Ishikawa (cell line): ENCODE results near the gene PSMD11.
A peak's percentile ranks its signal among the peaks of the same experiment; 100 is the strongest.

ENCODE experiments used
- CEBPB ChIP-seq: IDR thresholded peaks from 2 replicates; pipeline ENCODE4 v1.6.1; 2012
- CREB1 ChIP-seq: IDR thresholded peaks from 2 replicates; pipeline ENCODE4 v1.6.1; 2012; ENCODE audit warnings: low read depth
- EGR1 ChIP-seq: IDR thresholded peaks from 2 replicates; pipeline ENCODE4 v1.6.1; 2012
- EP300 ChIP-seq: IDR thresholded peaks from 2 replicates; pipeline ENCODE4 v1.6.1; 2012; ENCODE audit warnings: borderline replicate concordance
- FOXM1 ChIP-seq: IDR thresholded peaks from 2 replicates; pipeline ENCODE4 v1.6.1; 2012; ENCODE audit warnings: low read depth, borderline replicate concordance
- MAX ChIP-seq: IDR thresholded peaks from 2 replicates; pipeline ENCODE4 v1.6.1; 2012
- NFIC ChIP-seq: IDR thresholded peaks from 2 replicates; pipeline ENCODE4 v1.6.1; 2012
- RAD21 ChIP-seq: IDR thresholded peaks from 2 replicates; pipeline ENCODE4 v1.6.1; 2012; ENCODE audit warnings: low read depth
- TAF1 ChIP-seq: IDR thresholded peaks from 2 replicates; pipeline ENCODE4 v1.6.1; 2012; ENCODE audit warnings: low read depth, mild to moderate bottlenecking
- TCF12 ChIP-seq: IDR thresholded peaks from 2 replicates; pipeline ENCODE4 v1.6.1; 2012; ENCODE audit warnings: low read depth
- TEAD4 ChIP-seq: IDR thresholded peaks from 2 replicates; pipeline ENCODE4 v1.6.1; 2012
- USF1 ChIP-seq: IDR thresholded peaks from 2 replicates; pipeline ENCODE4 v1.6.1; 2012
- YY1 ChIP-seq: IDR thresholded peaks from 2 replicates; pipeline ENCODE4 v1.6.1; 2012; ENCODE audit warnings: low read depth
- ZBTB7A ChIP-seq: IDR thresholded peaks from 2 replicates; pipeline ENCODE4 v1.6.1; 2012; ENCODE audit warnings: low read depth
- TF ChIP-seq, protein P1 (sequence below): IDR thresholded peaks from 2 replicates; pipeline ENCODE4 v1.6.1; 2012; ENCODE audit warnings: low read depth, mild to moderate bottlenecking

Gene PSMD11

GRCh38 chr17:32484628-32485027 is 40.3 kb downstream of the PSMD11 start:
- TF ChIP-seq NFIC (no peak), CREB1 (no peak), YY1 (no peak), TEAD4 (no peak), USF1 (no peak), RAD21 (no peak), EGR1 (no peak), EP300 (no peak), MAX (no peak), FOXM1 (no peak), TCF12 (no peak), ZBTB7A (no peak), TAF1 (no peak)

GRCh38 chr17:32485261-32486110 is 41.2 kb downstream of the PSMD11 start:
- no peak for TF ChIP-seq YY1
- TF ChIP-seq TEAD4 = no peak

DNA sequence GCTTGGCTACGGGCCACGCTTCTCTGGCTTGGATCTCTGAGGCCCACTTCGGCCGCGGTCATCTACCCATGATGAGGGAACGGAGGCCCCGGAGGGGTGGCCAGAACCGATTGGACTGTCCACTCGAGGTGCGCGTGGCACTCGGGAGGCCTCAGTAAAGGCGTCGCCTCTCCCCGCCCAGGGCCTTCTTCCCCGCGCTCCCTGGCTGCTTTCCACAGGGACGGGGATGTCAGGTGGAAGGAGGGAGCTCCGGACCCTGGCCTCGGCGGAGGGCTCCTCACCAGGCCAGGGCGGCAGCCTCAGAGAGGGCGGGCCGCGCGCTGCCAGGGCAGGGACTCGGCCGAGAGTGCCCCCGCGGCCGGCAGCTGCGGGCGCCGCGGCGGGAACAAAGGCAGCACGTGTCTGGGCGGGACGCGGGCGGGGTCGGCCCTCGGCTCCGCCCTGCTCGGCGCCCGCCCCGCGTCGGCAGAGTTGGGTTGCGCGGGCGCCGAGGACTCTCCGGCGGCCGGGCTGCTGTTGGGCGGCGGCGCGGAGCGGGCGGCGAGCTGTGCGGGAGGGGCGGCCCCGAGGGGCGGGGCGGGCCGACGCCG is 41.9 kb downstream of the PSMD11 start:
- TF ChIP-seq ZBTB7A = no peak
- no peak for TF ChIP-seq TAF1
- TF ChIP-seq USF1 = peak; percentile 84
- TF ChIP-seq YY1 = no peak
- no peak for TF ChIP-seq FOXM1
- TF ChIP-seq NFIC = peak; percentile 45; the same call in 1 of the 2 replicates
- TF ChIP-seq TEAD4 = no peak
- TF ChIP-seq MAX = peak; percentile 89
- TF ChIP-seq TCF12 = peak; percentile 36; the same call in 1 of the 2 replicates

DNA sequence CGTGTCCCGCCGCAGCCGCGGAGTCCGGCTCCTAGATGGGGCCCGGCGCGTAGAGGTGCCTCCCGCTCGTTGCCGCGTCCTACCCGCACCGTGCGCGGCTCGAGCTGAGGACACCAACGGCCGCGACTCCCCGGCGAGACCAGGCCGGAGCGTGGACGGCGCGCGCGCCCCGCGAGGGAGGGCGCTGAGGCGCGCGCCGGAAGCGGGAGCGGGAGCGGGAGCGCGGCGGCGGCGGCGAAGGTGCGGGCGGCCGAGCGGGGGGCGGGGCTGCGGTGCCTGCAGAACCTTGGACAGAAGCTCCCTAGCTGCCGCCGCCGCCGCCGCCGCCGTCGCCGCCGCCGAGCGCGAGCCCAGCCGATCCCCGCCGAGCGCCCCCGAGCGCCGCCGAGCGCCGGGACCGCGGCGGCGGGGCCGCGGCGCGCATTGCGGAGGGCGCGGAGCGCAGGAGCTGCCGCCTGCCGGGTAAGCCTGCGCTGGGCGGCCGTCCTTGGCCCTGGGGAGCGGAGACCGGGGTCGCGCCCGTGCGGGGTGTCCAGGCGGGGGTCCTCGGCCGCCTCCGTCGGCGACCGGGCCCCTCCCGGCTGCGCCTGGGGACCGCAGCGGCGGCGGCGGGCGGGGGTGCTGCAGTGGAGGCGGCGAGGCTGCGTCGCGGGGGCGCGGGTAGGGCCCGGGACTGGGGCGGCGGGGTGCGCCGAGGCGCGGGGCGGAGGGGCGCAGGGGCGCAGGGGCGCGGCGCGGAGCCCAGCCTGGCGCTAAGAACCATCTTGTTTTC is 42.6 kb downstream of the PSMD11 start, which contains the start of gene CDK5R1:
Gene CDK5R1 (plus strand): TSS at position 293 of the 772 bp plus-strand sequence. CDS start 628 bp downstream, outside the sequence.
- TF ChIP-seq ZBTB7A = no peak
- no peak for TF ChIP-seq TAF1
- no peak for TF ChIP-seq USF1
- no peak for TF ChIP-seq EP300
- TF ChIP-seq TCF12 = no peak
- no peak for TF ChIP-seq CEBPB
- no peak for TF ChIP-seq MAX
- TF ChIP-seq, protein P1, sequence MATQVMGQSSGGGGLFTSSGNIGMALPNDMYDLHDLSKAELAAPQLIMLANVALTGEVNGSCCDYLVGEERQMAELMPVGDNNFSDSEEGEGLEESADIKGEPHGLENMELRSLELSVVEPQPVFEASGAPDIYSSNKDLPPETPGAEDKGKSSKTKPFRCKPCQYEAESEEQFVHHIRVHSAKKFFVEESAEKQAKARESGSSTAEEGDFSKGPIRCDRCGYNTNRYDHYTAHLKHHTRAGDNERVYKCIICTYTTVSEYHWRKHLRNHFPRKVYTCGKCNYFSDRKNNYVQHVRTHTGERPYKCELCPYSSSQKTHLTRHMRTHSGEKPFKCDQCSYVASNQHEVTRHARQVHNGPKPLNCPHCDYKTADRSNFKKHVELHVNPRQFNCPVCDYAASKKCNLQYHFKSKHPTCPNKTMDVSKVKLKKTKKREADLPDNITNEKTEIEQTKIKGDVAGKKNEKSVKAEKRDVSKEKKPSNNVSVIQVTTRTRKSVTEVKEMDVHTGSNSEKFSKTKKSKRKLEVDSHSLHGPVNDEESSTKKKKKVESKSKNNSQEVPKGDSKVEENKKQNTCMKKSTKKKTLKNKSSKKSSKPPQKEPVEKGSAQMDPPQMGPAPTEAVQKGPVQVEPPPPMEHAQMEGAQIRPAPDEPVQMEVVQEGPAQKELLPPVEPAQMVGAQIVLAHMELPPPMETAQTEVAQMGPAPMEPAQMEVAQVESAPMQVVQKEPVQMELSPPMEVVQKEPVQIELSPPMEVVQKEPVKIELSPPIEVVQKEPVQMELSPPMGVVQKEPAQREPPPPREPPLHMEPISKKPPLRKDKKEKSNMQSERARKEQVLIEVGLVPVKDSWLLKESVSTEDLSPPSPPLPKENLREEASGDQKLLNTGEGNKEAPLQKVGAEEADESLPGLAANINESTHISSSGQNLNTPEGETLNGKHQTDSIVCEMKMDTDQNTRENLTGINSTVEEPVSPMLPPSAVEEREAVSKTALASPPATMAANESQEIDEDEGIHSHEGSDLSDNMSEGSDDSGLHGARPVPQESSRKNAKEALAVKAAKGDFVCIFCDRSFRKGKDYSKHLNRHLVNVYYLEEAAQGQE = peak; percentile 74
- no peak for TF ChIP-seq FOXM1

DNA sequence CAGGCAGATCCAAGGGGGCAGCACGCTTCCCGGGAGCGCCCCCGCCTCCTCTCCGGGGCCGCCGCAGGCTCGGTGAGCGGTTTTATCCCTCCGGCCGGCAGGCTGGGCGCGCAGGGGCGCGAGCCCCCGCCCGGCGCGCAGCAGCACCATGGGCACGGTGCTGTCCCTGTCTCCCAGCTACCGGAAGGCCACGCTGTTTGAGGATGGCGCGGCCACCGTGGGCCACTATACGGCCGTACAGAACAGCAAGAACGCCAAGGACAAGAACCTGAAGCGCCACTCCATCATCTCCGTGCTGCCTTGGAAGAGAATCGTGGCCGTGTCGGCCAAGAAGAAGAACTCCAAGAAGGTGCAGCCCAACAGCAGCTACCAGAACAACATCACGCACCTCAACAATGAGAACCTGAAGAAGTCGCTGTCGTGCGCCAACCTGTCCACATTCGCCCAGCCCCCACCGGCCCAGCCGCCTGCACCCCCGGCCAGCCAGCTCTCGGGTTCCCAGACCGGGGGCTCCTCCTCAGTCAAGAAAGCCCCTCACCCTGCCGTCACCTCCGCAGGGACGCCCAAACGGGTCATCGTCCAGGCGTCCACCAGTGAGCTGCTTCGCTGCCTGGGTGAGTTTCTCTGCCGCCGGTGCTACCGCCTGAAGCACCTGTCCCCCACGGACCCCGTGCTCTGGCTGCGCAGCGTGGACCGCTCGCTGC is 43.3 kb downstream of the PSMD11 start:
- TF ChIP-seq NFIC = no peak
- TF ChIP-seq ZBTB7A = peak; percentile 80; the same call in 1 of the 2 replicates

DNA sequence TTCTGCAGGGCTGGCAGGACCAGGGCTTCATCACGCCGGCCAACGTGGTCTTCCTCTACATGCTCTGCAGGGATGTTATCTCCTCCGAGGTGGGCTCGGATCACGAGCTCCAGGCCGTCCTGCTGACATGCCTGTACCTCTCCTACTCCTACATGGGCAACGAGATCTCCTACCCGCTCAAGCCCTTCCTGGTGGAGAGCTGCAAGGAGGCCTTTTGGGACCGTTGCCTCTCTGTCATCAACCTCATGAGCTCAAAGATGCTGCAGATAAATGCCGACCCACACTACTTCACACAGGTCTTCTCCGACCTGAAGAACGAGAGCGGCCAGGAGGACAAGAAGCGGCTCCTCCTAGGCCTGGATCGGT is 43.9 kb downstream of the PSMD11 start:
- TF ChIP-seq EP300 (no peak), RAD21 (no peak), EGR1 (no peak), CREB1 (no peak), CEBPB (no peak), YY1 (no peak), TAF1 (no peak), MAX (no peak), TEAD4 (no peak), NFIC (no peak), FOXM1 (no peak), TCF12 (no peak), ZBTB7A (no peak), USF1 (no peak)
- TF ChIP-seq, protein P1 = no peak
